NT2/D1 (cell line): ENCODE results near the gene SLC6A19.

Experiments used
- DNase-seq: peaks from one replicate; pipeline ENCODE4 v3.0.0-alpha.2; 2011; ENCODE audit warnings: low read depth, low spot score
- H3K27me3 ChIP-seq: 2 replicates; pipeline ENCODE4 v1.6.0; 2011; ENCODE audit warnings: mild to moderate bottlenecking; ENCODE audit not compliant: insufficient read length, insufficient read depth
- H3K36me3 ChIP-seq: 2 replicates; pipeline ENCODE4 v1.6.1; 2011; ENCODE audit warnings: mild to moderate bottlenecking, low read length, mixed read lengths; ENCODE audit not compliant: insufficient read depth, insufficient read length
- H3K4me1 ChIP-seq: 2 replicates; pipeline ENCODE4 v1.5.1; 2011; ENCODE audit not compliant: insufficient read depth, insufficient read length
- H3K4me3 ChIP-seq: 2 replicates; pipeline ENCODE4 v1.5.1; 2011; ENCODE audit warnings: low read depth; ENCODE audit not compliant: insufficient read length
- H3K9ac ChIP-seq: 2 replicates; pipeline ENCODE4 v1.6.0; 2011; ENCODE audit warnings: low read depth; ENCODE audit not compliant: insufficient read length
- H3K9me3 ChIP-seq: 2 replicates; pipeline ENCODE4 v1.5.1; 2011; ENCODE audit warnings: mild to moderate bottlenecking, low read length; ENCODE audit not compliant: insufficient read depth
- SUZ12 ChIP-seq: IDR thresholded peaks from 2 replicates; pipeline ENCODE4 v1.6.1; 2011; ENCODE audit not compliant: insufficient read length, insufficient read depth; ENCODE audit errors: extremely low read depth
- YY1 ChIP-seq: IDR thresholded peaks from 2 replicates; pipeline ENCODE4 v1.6.1; 2011; ENCODE audit not compliant: insufficient read length, insufficient read depth
- ZNF274 ChIP-seq: IDR thresholded peaks from 2 replicates; pipeline ENCODE4 v1.6.1; 2011; ENCODE audit warnings: mild to moderate bottlenecking, low read depth, low read length

The SLC6A19 gene

GRCh38 chr5:1213508-1214162 is 12.2 kb downstream of the SLC6A19 start:
- Histone ChIP-seq H3K9ac (no peak overlapping the region), H3K27me3 (no peaks in the 10 kb centered on the region), H3K9me3 (peaks cover 7% of the 10 kb centered on the region; the same call in 1 of the 2 replicates), H3K4me1 (no peaks in the 10 kb centered on the region), H3K4me3 (no peak overlapping the region), H3K36me3 (no peaks in the 10 kb centered on the region)
- DNase-seq, result no peak
- no peak for TF ChIP-seq ZNF274
- no peak for TF ChIP-seq SUZ12
- TF ChIP-seq YY1, result no peak

GRCh38 chr5:1214163-1214935 is 13.0 kb downstream of the SLC6A19 start:
- TF ChIP-seq YY1 (no peak), ZNF274 (no peak), SUZ12 (no peak)
- peaks cover 7% of the 10 kb centered on the region; the same call in 1 of the 2 replicates for H3K9me3 ChIP-seq
- no peak for DNase-seq
- H3K27me3 ChIP-seq, result no peaks in the 10 kb centered on the region
- no peaks in the 10 kb centered on the region for H3K36me3 ChIP-seq
- no peaks in the 10 kb centered on the region for H3K4me1 ChIP-seq
- H3K4me3 ChIP-seq, result no peak overlapping the region
- no peak overlapping the region for H3K9ac ChIP-seq

GRCh38 chr5:1214936-1215220 is 13.5 kb downstream of the SLC6A19 start:
- Histone ChIP-seq H3K4me1 (no peaks in the 10 kb centered on the region), H3K36me3 (no peaks in the 10 kb centered on the region), H3K9ac (no peak overlapping the region), H3K9me3 (peaks cover 7% of the 10 kb centered on the region; the same call in 1 of the 2 replicates), H3K27me3 (no peaks in the 10 kb centered on the region), H3K4me3 (no peak overlapping the region)
- TF ChIP-seq SUZ12 (no peak), ZNF274 (no peak), YY1 (no peak)
- no peak for DNase-seq

GRCh38 chr5:1215320-1216096 is 14.1 kb downstream of the SLC6A19 start:
- Histone ChIP-seq H3K9ac (no peak overlapping the region), H3K4me1 (no peaks in the 10 kb centered on the region), H3K36me3 (no peaks in the 10 kb centered on the region), H3K9me3 (peaks cover 7% of the 10 kb centered on the region; the same call in 1 of the 2 replicates), H3K27me3 (no peaks in the 10 kb centered on the region), H3K4me3 (no peak overlapping the region)
- DNase-seq, result no peak
- TF ChIP-seq SUZ12 (no peak), YY1 (no peak), ZNF274 (no peak)

GRCh38 chr5:1216211-1216917 is 15.0 kb downstream of the SLC6A19 start:
- Histone ChIP-seq H3K36me3 (no peaks in the 10 kb centered on the region), H3K4me1 (no peaks in the 10 kb centered on the region), H3K9ac (no peak overlapping the region), H3K4me3 (no peak overlapping the region), H3K9me3 (peaks cover 7% of the 10 kb centered on the region; the same call in 1 of the 2 replicates), H3K27me3 (no peaks in the 10 kb centered on the region)
- DNase-seq, result no peak
- TF ChIP-seq ZNF274, result no peak
- no peak for TF ChIP-seq SUZ12
- TF ChIP-seq YY1, result no peak

- no peaks in the 10 kb centered on the region for H3K36me3 ChIP-seq
- no peak for DNase-seq
- H3K4me3 ChIP-seq, result no peak overlapping the region
- no peak for TF ChIP-seq ZNF274
- no peak for TF ChIP-seq SUZ12
- no peak overlapping the region for H3K9ac ChIP-seq
- no peaks in the 10 kb centered on the region for H3K4me1 ChIP-seq
- H3K27me3 ChIP-seq, result no peaks in the 10 kb centered on the region
- peaks cover 7% of the 10 kb centered on the region; the same call in 1 of the 2 replicates for H3K9me3 ChIP-seq
Measured at GRCh38 chr5:1216918-1217295, 15.5 kb downstream of the SLC6A19 start.
